Mesodermal cell (in vitro differentiated cells): ENCODE measurements around the gene SLC16A1.
A peak's percentile ranks its signal among the peaks of the same experiment; 100 is the strongest.

Experiments used
- H3K27ac ChIP-seq: 2 replicates; pipeline ENCODE4 v1.7.0; 2013; ENCODE audit warnings: mild to moderate bottlenecking, low read depth, low read length, moderate library complexity; ENCODE audit not compliant: severe bottlenecking
- H3K36me3 ChIP-seq: 2 replicates; pipeline ENCODE4 v1.7.1; 2013; ENCODE audit warnings: mild to moderate bottlenecking, low read length, moderate library complexity; ENCODE audit not compliant: control insufficient read depth, insufficient read depth
- H3K4me1 ChIP-seq: one replicate; pipeline ENCODE4 v1.7.1; 2013; ENCODE audit warnings: mild to moderate bottlenecking, low read length; ENCODE audit not compliant: insufficient read depth, control insufficient read depth, poor library complexity, severe bottlenecking
- H3K4me3 ChIP-seq: 2 replicates; pipeline ENCODE4 v1.7.0; 2013; ENCODE audit warnings: low read length, control low read depth, mild to moderate bottlenecking; ENCODE audit not compliant: insufficient read depth, poor library complexity, severe bottlenecking; ENCODE audit errors: extremely low read depth
- H3K9me3 ChIP-seq: 2 replicates; pipeline ENCODE4 v1.7.1; 2013; ENCODE audit warnings: mild to moderate bottlenecking, low read length, moderate library complexity; ENCODE audit not compliant: control insufficient read depth
- whole genome bisulfite sequencing, 2 experiments: methylation state at CpG; one replicate each; pipeline ENCODE4 v1.1.5; 2013; ENCODE audit warnings: missing lambda C conversion rate in 2 of 2; ENCODE audit not compliant: insufficient coverage in 2 of 2; 5-methylcytosine and 5-hydroxymethylcytosine counted together

Gene SLC16A1

DNA sequence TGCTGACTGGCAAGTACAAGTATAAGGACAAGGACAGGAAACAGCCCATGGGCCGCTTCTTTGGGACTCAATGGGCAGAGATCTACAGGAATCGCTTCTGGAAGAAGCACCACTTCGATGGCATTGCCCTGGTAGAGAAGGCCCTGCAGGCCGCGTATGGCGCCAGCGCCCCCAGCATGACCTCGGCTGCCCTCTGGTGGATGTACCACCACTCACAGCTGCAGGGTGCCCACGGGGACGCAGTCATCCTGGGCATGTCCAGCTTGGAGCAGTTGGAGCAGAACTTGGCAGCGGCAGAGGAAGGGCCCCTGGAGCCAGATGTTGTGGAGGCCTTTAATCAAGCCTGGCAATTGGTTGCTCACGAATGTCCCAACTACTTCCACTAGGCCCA, 32.0 kb downstream of the SLC16A1 start:
- WGBS, 2 experiments = 95 to 98% methylated on average over 11 to 12 of the region's 12 CpGs
- Histone ChIP-seq H3K36me3 (peaks cover 88% of the 10 kb centered on the region), H3K4me1 (no peaks in the 10 kb centered on the region), H3K27ac (no peak overlapping the region), H3K4me3 (no peak overlapping the region), H3K9me3 (no peaks in the 10 kb centered on the region)

DNA sequence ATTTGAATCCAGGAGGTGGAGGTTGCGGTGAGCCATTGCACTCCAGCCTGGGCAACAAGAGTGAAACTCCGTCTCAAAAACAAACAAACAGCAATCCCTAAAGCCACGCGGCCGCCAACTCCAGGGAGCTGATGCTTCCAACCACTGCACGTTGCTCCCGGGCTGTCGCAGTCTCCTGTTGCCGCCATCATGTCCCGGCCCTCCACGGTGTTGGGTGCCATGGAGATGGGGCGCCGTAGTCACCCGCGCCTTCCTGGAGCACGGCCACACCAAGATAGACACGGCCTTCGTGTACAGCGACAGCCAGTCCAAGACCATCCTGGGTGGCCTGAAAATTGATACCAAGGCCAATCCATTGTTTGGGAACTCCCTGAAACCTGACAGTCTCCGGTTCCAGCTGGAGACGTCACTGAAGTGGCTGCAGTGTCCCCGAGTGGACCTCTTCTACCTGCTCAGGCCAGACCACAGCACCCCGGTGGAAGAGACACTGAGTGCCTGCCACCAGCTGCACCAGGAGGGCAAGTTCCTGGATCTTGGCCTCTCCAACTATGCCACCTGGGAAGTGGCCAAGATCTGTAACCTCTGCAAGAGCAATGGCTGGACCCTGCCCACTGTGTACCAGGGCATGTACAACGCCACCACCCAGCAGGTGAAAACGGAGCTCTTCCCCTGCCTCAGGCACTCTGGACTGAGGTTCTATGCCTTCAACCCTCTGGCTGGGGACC, 32.6 kb downstream of the SLC16A1 start:
- 98% methylated on average over 20 to 24 of the region's 25 CpGs for WGBS, 2 experiments
- H3K36me3 ChIP-seq = peaks cover 87% of the 10 kb centered on the region
- no peaks in the 10 kb centered on the region for H3K9me3 ChIP-seq
- no peak overlapping the region for H3K27ac ChIP-seq
- H3K4me3 ChIP-seq = no peak overlapping the region
- no peaks in the 10 kb centered on the region for H3K4me1 ChIP-seq

DNA sequence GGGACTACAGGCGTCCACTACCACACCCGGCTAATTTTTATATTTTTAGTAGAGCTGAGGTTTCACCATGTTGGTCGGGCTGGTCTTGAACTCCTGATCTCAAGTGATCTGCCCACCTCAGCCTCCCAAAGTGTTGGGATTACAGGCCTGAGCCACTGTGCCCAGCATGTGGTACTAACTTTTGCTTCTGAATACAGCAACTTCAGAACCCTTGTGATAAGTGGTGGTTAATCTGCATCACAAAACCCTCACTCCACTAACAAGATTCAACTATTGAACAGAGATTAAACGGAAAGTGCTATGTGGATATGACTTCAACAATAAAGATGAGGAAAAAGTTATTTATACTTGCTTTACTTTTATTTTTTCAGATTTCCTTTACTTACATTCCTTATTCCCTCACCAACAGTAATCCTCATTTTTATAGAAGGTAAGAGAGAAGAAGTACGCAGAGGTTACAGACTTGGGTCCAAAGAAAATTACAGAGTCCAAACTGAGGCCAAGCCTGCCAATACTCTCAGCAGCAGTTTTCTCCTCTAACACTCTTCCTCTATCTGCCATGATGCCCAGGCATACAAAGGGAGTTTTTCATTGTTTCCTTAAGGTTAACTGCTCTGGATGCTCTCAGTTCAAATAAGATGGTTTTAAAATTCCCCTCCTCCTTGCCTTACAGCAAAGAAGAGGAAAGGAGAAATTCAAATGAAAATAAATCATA, 44.3 kb downstream of the SLC16A1 start:
- Histone ChIP-seq H3K9me3 (no peaks in the 10 kb centered on the region), H3K4me3 (no peak overlapping the region), H3K4me1 (peaks cover 3% of the 10 kb centered on the region), H3K27ac (no peak overlapping the region), H3K36me3 (peaks cover 60% of the 10 kb centered on the region)
- 57 to 95% methylated on average over 1 to 2 of the region's 5 CpGs for WGBS, 2 experiments

DNA sequence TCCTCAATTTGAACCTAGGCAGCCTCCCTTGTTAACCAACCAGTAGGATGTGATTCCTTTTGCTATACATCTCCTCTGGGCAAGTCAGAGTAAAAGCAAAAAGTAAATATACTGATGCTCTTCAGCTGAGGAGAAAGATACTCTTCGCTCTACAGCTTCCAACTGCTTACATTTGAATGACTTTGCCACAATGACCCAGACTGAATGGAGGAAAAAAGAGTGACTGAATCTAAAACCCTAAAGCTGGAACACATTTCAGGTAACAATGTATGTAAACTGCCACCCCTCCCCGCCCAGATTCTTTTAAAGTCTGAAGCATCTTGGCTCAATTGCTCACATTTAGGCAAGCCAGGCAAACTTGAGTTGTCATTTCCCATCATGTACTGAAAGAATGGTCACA, 46.1 kb downstream of the SLC16A1 start:
- WGBS, 2 experiments = 89 to 100% methylated on average over 1 of the region's 2 CpGs
- H3K27ac ChIP-seq = no peak overlapping the region
- H3K9me3 ChIP-seq = no peaks in the 10 kb centered on the region
- no peak overlapping the region for H3K4me3 ChIP-seq
- peaks cover 51% of the 10 kb centered on the region for H3K36me3 ChIP-seq
- H3K4me1 ChIP-seq = peaks cover 12% of the 10 kb centered on the region

DNA sequence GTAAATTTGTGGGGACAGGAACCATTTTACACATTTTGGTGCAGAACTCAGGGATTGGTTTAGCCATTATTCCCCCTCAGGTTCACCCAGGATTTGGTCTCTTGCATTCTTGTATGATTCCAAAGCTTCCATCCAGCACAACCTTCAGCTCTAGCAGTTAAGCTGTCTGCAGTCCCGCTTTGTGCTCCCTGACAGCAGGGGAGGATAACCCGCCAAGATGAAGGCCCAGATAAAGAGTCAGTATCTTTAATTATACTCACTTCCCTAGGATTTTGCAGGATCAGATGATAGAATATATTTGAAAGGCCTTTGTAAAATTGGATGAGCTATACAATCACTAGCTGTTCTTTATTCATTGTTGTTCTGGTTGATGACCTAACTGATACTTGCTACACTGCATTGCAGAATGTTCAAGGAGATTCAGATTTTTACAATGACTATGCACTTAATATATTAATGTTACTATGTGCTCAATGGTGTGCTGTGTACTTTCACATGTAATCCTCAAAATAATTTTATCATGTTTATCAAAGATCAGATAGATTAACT, 49.8 kb downstream of the SLC16A1 start:
- Histone ChIP-seq H3K4me1 (peaks cover 16% of the 10 kb centered on the region), H3K4me3 (no peak overlapping the region), H3K9me3 (no peaks in the 10 kb centered on the region), H3K27ac (no peak overlapping the region), H3K36me3 (peaks cover 19% of the 10 kb centered on the region)
- no CpG with 5 or more reads among the region's 2 CpGs for WGBS, 2 experiments

DNA sequence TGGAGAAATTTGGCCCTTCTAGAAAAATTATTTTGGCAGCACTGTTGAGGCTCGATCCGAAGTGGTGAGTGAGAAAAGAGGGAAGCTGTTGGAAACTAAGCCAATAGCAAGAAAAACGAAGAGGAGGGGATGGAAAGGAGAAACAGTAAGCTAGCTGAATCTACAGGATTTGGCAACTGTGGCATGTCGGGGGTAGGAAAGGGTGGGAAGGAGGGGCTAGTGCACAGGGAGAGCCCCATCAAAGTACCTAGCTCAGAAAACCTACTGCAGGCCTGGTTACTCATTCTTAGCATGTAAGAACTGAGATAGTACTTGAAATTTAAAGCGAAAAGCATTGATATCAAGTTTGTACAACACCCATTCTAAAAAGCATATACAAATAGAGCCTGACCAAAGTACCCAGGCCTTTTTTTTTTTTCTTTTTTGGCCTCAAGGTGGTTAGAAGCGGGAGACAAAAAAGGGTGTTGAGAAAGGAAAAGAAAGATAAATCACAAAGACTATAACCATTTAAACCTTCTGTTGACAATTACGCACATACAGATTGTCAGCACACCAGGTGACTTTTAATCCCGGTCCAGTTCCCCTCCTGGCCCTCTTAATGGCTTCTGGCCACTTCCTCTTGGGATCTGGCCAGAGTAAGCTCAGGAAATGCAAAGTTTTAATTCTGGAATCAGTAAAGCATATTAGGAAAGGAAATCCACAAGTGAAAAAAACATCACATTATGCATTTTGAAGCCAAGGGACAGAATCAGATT, 50.4 kb downstream of the SLC16A1 start:
- Histone ChIP-seq H3K9me3 (no peaks in the 10 kb centered on the region), H3K4me1 (peaks cover 16% of the 10 kb centered on the region), H3K36me3 (peaks cover 15% of the 10 kb centered on the region), H3K27ac (no peak overlapping the region), H3K4me3 (no peak overlapping the region)
- 65 to 74% methylated on average over 3 to 5 of the region's 8 CpGs for WGBS, 2 experiments

DNA sequence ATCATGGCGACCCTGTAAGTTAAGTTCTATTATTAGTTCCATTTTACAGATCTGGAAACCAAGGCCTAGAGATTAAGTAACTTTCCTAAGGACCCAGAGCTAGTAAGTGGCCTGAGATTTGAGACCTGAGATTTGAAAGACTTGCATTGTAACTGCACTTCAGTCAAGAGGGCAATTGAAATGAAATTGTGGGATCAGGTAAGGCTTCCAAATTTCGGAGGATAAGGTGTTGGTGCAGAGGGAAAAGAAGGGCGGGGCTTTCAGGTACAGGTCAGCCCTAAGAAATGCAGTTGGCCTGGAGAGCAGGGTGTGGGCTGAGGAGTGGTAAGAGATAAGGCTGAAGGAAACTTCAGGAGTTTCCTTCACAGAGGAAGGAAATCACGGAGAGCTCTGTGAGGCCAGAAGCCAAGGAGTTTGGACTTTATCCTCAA, 51.1 kb downstream of the SLC16A1 start:
- WGBS, 2 experiments = 85 to 94% methylated on average over 2 of the region's 4 CpGs
- no peak overlapping the region for H3K27ac ChIP-seq

DNA sequence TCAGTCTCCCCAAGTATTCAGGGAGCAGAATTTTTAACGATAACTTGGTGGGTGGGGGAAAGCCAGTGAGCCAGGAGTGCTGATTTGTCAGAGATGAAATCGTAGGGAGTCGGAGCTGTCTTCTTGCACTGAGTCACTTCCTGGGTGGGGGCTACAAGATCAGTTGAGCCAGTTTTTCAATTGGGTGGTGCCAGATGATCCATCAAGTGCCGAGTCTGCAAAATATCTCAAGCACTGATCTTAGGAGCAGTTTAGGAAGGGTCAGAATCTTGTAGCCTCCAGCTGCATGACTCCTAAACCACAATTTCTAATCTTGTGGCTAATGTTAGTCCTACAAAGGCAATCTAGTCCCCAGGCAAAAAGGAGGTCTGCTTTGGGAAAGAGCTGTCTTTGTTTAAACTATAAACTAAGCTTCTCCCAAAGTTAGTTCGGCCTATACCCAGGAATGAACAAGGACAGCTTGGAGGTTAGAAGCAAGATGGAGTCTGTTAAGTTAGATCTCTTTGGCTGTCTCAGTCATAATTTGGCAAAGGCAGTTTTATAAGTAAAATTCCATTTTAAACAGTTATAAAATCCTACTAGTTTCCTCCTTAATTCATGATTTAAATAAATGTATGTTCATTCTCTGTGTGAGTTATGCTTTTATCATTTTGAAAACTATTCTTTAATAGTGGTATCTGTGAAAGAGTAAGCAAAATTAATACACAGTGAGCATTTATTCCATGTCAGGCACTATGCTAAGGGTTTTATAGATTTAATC, 51.7 kb downstream of the SLC16A1 start:
- peak overlapping the region; percentile 41 for H3K27ac ChIP-seq
- peaks cover 9% of the 10 kb centered on the region for H3K36me3 ChIP-seq
- no peak overlapping the region for H3K4me3 ChIP-seq
- H3K9me3 ChIP-seq = no peaks in the 10 kb centered on the region
- WGBS, 2 experiments = 81 to 92% methylated on average over 3 to 4 of the region's 5 CpGs
- peaks cover 16% of the 10 kb centered on the region for H3K4me1 ChIP-seq

More for the DNA sequence above, 51.1 kb downstream of the SLC16A1 start:
- Histone ChIP-seq H3K36me3 (peaks cover 10% of the 10 kb centered on the region), H3K4me3 (no peak overlapping the region), H3K4me1 (peaks cover 16% of the 10 kb centered on the region), H3K9me3 (no peaks in the 10 kb centered on the region)

DNA sequence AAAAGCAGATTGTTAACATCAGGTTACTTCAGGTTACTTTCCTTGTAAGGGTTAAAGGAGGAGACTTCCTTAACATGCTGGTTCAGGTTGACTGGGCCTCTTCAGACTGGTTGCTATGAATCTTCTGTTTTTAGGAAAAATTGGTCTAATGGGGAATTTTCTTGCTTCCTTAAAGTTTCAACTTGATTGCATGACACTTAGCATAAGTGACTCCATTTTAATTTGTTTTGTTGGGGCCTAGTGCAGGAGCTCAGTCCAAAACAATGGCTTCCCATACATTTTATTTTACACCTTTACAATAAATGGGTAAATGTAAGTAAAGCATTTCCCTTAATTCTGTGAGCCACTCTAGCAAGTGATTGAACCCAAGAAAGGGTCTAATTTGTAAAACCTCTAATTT, 53.8 kb downstream of the SLC16A1 start:
- Histone ChIP-seq H3K36me3 (peaks cover 6% of the 10 kb centered on the region), H3K27ac (no peak overlapping the region), H3K9me3 (no peaks in the 10 kb centered on the region), H3K4me1 (peaks cover 16% of the 10 kb centered on the region), H3K4me3 (no peak overlapping the region)

DNA sequence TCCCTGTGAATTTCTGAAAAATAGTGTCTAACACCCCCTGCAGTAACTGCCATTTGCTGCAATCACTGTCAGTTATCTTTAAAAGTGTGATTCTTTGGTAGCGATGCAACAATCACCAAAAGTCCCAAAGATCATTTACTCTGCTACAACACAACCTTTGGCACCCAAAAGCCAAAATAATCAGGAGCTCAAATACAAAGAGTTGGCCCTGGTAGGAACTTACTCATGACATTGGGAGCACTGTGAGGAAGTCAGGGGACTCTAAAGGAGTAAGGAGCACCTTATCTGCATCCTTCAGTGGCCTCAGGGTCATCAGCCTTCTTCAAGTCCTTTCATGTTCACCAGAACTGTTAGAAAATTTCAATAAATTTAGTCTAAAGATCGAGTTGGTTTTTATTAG, 54.6 kb downstream of the SLC16A1 start:
- H3K4me3 ChIP-seq = no peak overlapping the region
- H3K9me3 ChIP-seq = no peaks in the 10 kb centered on the region
- peaks cover 12% of the 10 kb centered on the region for H3K4me1 ChIP-seq
- H3K27ac ChIP-seq = no peak overlapping the region
- H3K36me3 ChIP-seq = no peaks in the 10 kb centered on the region
- WGBS, 2 experiments = no CpG with 5 or more reads among the region's 2 CpGs
